ENCODE measurements around the gene DPP10. TPM values are rescaled to one million over a fixed set of nuclear protein-coding genes. Genes with fewer than 3 reads are reported as not detected.

Gene DPP10
- total and polyA plus RNA-seq, 8 donors, result 0.68 to 8.2 (median 4.7) TPM

DNA sequence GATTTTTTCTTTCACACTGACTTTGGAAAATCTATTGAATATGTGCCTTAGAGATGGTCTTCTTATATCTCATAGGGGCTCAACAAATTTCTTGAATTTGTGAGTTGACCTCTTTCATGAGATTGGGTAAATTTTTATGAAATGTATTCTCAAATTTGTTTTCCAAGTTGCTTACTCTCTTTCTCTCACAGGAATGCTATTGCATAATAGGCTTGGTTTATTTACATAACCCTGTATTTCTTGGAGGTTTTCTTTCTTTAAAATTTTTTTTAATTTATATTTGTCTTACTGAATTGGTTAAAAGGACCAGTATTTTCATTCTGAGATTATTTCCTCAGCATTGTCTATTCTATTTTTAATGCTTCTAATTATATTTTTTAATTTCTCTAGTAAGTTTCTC, 917.1 kb downstream of the DPP10 start:
- Histone ChIP-seq H3K9me3 (peaks cover 0 to 41% of the 10 kb centered on the region in 2 donors), H3K4me3 (no peak overlapping the region), H3K4me1 (no peaks in the 10 kb centered on the region), H3K27me3 (no peaks in the 10 kb centered on the region), H3K27ac (no peak overlapping the region), H3K36me3 (no peaks in the 10 kb centered on the region)
- no peak for DNase-seq
- no peak for ATAC-seq
- intact Hi-C loops (cut with DNase I), result no loop called here
- TF ChIP-seq, protein P1, sequence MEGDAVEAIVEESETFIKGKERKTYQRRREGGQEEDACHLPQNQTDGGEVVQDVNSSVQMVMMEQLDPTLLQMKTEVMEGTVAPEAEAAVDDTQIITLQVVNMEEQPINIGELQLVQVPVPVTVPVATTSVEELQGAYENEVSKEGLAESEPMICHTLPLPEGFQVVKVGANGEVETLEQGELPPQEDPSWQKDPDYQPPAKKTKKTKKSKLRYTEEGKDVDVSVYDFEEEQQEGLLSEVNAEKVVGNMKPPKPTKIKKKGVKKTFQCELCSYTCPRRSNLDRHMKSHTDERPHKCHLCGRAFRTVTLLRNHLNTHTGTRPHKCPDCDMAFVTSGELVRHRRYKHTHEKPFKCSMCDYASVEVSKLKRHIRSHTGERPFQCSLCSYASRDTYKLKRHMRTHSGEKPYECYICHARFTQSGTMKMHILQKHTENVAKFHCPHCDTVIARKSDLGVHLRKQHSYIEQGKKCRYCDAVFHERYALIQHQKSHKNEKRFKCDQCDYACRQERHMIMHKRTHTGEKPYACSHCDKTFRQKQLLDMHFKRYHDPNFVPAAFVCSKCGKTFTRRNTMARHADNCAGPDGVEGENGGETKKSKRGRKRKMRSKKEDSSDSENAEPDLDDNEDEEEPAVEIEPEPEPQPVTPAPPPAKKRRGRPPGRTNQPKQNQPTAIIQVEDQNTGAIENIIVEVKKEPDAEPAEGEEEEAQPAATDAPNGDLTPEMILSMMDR (IDR thresholded peaks at IDR 0.05), result no peak

DNA sequence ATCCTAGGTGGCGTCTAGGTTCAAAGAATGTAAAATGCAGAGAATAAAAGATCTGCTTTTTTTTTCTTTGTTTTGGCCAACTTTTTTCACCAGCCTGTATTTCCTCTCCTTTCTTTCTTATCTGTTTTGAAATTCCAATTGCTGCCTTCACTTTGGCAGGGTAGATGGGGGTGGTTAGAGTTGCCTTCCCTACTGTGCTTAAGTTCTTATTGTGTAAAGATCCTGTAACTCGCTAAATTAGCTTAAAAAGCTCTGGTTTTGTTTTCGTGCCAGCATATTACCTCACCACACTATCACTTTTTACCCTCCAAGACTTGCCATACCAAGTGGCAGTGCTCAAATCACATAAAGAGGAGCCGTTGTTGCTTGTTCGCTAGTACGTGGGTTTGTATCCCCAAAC, 921.7 kb downstream of the DPP10 start:
- Histone ChIP-seq H3K4me3 (no peak overlapping the region), H3K4me1 (no peaks in the 10 kb centered on the region), H3K36me3 (no peaks in the 10 kb centered on the region), H3K27ac (no peak overlapping the region), H3K27me3 (no peaks in the 10 kb centered on the region), H3K9me3 (peaks cover 0 to 15% of the 10 kb centered on the region in 2 donors)
- intact Hi-C loops (cut with DNase I), result no loop called here
- DNase-seq (no peak), ATAC-seq (no peak)
- TF ChIP-seq, protein P1 (IDR thresholded peaks at IDR 0.05), result no peak

DNA sequence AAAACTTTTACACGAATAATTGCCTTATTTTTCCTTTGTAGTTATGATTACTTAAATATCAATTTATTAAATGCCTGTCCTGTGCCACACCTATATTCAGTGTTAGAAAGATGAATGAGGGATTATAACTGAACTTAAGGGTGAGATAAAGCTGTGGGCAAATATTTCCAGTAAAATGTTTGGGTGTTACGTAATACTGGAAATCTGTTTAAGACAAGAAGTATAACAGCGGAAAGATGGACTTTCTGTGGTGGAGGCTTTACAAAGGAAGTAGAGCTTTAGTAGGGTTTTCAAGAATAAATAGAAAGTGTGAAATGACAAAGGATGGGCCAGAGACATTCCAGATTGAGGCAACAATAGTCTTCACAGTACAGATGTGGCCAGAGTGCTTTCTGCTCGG, 927.0 kb downstream of the DPP10 start:
- intact Hi-C loops (cut with DNase I), result no loop called here
- Histone ChIP-seq H3K36me3 (no peaks in the 10 kb centered on the region), H3K4me3 (no peak overlapping the region), H3K27me3 (no peaks in the 10 kb centered on the region), H3K27ac (no peak overlapping the region), H3K9me3 (peaks cover 1 to 23% of the 10 kb centered on the region in 2 donors), H3K4me1 (no peaks in the 10 kb centered on the region)
- DNase-seq (peak in 1 of 4 donors; percentile 17), ATAC-seq (no peak)
- TF ChIP-seq, protein P1 (IDR thresholded peaks at IDR 0.05), result no peak

DNA sequence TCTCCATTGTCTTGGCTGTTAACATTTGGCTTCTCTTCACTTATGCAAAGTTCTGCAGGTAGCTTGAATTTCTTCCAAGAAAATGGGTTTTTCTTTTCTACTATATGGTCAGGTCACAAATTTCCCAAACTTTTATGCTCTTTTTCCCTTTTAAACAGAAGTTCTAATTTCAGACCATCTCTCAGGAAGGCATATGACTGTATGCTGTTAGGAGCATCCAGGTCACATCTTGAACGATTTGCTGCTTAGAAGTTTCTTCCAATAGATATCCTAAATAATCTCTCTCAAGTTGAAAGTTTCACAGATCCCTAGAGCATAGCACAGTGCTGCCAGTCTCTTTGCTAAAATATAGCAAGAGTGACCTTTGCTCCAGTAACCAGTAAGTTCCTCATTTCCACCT, 932.5 kb downstream of the DPP10 start:
- no peak overlapping the region for H3K4me3 ChIP-seq
- H3K9me3 ChIP-seq, result peaks cover 4 to 41% of the 10 kb centered on the region in 2 donors
- intact Hi-C loops (cut with DNase I), result no loop called here
- H3K36me3 ChIP-seq, result no peaks in the 10 kb centered on the region
- ATAC-seq (no peak), DNase-seq (no peak)
- H3K27me3 ChIP-seq, result no peaks in the 10 kb centered on the region
- TF ChIP-seq, protein P1 (IDR thresholded peaks at IDR 0.05), result no peak
- H3K27ac ChIP-seq, result no peak overlapping the region
- no peaks in the 10 kb centered on the region for H3K4me1 ChIP-seq

DNA sequence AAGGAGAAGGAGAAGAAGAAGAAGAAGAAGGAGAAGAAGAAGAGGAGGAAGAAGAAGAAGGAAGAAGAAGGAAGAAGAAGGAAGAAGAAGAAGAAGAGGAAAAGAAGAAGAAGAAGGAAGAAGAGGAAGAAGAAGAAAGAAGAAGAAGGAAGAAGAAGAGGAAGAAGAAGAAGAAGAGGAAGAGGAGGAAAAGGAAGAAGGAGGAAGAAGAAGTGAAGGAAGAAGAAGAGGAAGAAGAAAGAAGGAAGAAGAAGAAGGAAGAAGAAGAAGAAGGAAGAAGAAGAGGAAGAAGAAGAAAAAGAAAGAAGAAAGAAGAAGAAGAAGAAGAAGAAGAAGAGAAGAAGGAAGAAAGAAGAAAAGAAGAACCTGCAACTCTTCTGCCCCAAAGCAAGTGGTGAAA, 942.0 kb downstream of the DPP10 start:
- H3K9me3 ChIP-seq, result peaks cover 0 to 32% of the 10 kb centered on the region in 2 donors
- H3K27ac ChIP-seq, result no peak overlapping the region
- intact Hi-C loops (cut with DNase I), result no loop called here
- TF ChIP-seq, protein P1 (IDR thresholded peaks at IDR 0.05), result no peak
- DNase-seq, result no peak
- H3K4me3 ChIP-seq, result no peak overlapping the region
- H3K27me3 ChIP-seq, result no peaks in the 10 kb centered on the region
- ATAC-seq, result no peak
- H3K4me1 ChIP-seq, result no peaks in the 10 kb centered on the region
- H3K36me3 ChIP-seq, result no peaks in the 10 kb centered on the region

Data from left lung (tissue), 10 donors.